Activated naive CD4-positive, alpha-beta T cell treated with anti-CD3 and anti-CD28 coated beads, Interleukin-2, amount 10 ng/mL, durations not matched to agents 7 days and 5 days (primary cell): ENCODE data around the gene FBXL17.

Experiments
- CTCF ChIA-PET: fragments of 350-600 bp; sonication (Branson Sonifier 250); formaldehyde crosslinking; loops from one replicate; lab custom pipeline; 2021; ENCODE audit warnings: antibody characterized with exemption; lab: Charles Lee
- DNase-seq: peaks from one replicate; pipeline ENCODE4 v3.0.0-alpha.2; 2020
- H3K27ac Mint-ChIP-seq: one replicate; pipeline ENCODE4 v1.8.0; 2021; ENCODE audit warnings: mild to moderate bottlenecking, moderate library complexity, mixed read lengths
- H3K27me3 Mint-ChIP-seq: one replicate; pipeline ENCODE4 v1.8.0; 2021; ENCODE audit warnings: mild to moderate bottlenecking, mixed read lengths
- H3K36me3 Mint-ChIP-seq: one replicate; pipeline ENCODE4 v1.8.0; 2021; ENCODE audit warnings: mixed read lengths
- H3K4me1 Mint-ChIP-seq: one replicate; pipeline ENCODE4 v1.8.0; 2021; ENCODE audit warnings: mixed read lengths
- H3K4me3 Mint-ChIP-seq: one replicate; pipeline ENCODE4 v1.8.0; 2021; ENCODE audit warnings: mild to moderate bottlenecking, moderate library complexity, mixed read lengths
- H3K9me3 Mint-ChIP-seq: one replicate; pipeline ENCODE4 v1.8.0; 2021; ENCODE audit warnings: mixed read lengths

Gene FBXL17

DNA sequence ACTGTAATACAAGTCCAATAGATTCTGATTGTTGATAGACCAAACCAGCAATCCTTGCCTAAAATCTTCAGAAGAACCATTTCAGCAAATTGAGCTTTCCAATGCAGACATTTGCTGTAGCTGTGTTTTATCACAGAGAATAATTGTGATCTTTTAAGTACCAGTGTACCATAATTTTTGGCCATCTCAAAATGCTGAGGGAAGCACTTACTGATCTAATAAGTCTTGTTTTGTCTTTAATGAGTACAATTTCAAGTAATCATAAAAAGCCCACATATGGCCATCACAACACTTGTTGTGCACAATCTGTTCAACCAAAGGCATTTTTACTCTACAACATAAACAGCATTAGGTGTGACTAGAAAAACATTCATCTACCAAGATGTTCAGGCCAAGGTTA, 159.9 kb downstream of the FBXL17 start:
- H3K27me3 Mint-ChIP-seq: no peaks in the 10 kb centered on the region
- no peak for DNase-seq
- no peak overlapping the region for H3K4me3 Mint-ChIP-seq
- CTCF ChIA-PET: no interaction called here
- H3K9me3 Mint-ChIP-seq: peaks cover 2% of the 10 kb centered on the region
- H3K27ac Mint-ChIP-seq: no peak overlapping the region
- H3K4me1 Mint-ChIP-seq: no peaks in the 10 kb centered on the region
- peaks cover 4% of the 10 kb centered on the region for H3K36me3 Mint-ChIP-seq

DNA sequence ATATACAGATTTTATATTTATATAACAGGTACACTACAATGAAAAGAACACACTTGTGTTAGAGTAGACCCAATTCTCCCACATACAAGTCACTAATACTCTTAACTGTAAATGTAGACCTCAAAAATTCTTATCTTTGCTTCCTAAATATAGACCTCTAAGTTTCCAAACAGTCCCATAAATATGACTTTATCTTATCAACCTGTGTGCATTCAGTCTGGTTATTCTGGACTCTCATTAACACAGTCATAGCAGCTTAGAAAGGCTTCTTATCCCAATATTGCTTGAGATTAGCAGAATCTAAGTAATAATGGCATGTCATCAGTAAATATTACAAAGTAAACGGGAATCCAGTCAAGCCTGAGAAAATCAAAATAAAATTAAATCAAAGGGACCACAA, 161.1 kb downstream of the FBXL17 start:
- Mint-ChIP-seq H3K4me3 (no peak overlapping the region), H3K4me1 (no peaks in the 10 kb centered on the region), H3K9me3 (peaks cover 4% of the 10 kb centered on the region), H3K27ac (no peak overlapping the region), H3K36me3 (peaks cover 6% of the 10 kb centered on the region), H3K27me3 (no peaks in the 10 kb centered on the region)
- CTCF ChIA-PET: no interaction called here
- no peak for DNase-seq

DNA sequence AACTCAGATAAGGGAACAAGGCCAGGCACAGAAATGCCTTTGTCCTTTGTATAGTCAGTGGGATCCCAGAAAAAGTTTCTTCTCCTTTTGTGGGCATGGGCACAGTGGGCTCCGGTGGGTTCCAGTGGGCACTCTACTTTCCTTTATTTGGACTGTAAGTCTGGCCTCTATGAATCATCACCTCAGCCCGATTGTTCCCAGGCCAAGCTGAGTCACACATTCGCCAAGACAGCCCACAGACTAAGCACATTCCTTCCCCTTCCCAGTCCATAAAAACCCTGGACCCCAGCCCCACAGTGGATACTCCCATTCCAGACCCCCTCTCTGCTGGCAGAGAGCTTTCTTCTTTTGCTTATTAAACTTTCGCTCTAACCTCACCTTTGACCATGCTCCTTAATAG, 165.0 kb downstream of the FBXL17 start:
- peaks cover 6% of the 10 kb centered on the region for H3K36me3 Mint-ChIP-seq
- H3K27ac Mint-ChIP-seq: no peak overlapping the region
- H3K4me1 Mint-ChIP-seq: no peaks in the 10 kb centered on the region
- CTCF ChIA-PET: no interaction called here
- peaks cover 4% of the 10 kb centered on the region for H3K9me3 Mint-ChIP-seq
- no peak for DNase-seq
- H3K27me3 Mint-ChIP-seq: no peaks in the 10 kb centered on the region
- H3K4me3 Mint-ChIP-seq: no peak overlapping the region

DNA sequence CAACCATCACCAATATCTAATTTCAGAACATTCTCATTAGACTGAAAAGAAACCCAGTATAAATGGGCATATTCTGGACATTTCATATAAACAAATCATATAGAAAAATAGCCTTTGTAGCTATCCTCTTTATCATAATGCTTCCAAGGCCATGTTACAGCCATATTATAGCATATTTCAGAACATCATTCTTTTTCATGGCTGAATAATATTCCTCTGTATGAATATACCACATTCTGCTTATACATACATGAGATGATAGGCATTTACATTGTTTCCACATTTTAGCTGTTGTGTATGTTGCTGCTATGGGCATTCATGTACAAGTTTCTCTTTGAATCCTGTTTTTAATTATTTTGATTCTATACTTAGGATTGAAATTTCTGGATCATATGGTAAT, 167.0 kb downstream of the FBXL17 start:
- H3K27me3 Mint-ChIP-seq: no peaks in the 10 kb centered on the region
- H3K9me3 Mint-ChIP-seq: peaks cover 1% of the 10 kb centered on the region
- no peaks in the 10 kb centered on the region for H3K4me1 Mint-ChIP-seq

GRCh38 chr5:108212775-108213346, 169.0 kb downstream of the FBXL17 start:
- Mint-ChIP-seq H3K4me1 (no peaks in the 10 kb centered on the region), H3K4me3 (no peak overlapping the region), H3K36me3 (peaks cover 2% of the 10 kb centered on the region), H3K27me3 (no peaks in the 10 kb centered on the region), H3K27ac (no peak overlapping the region), H3K9me3 (peaks cover 1% of the 10 kb centered on the region)
- DNase-seq: no peak
- CTCF ChIA-PET: no interaction called here

More for the DNA sequence above, 167.0 kb downstream of the FBXL17 start:
- H3K4me3 Mint-ChIP-seq: no peak overlapping the region
- H3K27ac Mint-ChIP-seq: no peak overlapping the region
- CTCF ChIA-PET: interaction anchor here (0.6 kb wide), 1 partner anchor 1281 kb away, joined by 3 read pairs; no protein-coding TSS in a partner anchor
- peaks cover 6% of the 10 kb centered on the region for H3K36me3 Mint-ChIP-seq
- DNase-seq: no peak

GRCh38 chr5:108206707-108207106, 175.2 kb downstream of the FBXL17 start:
- Mint-ChIP-seq H3K27me3 (no peaks in the 10 kb centered on the region), H3K4me3 (no peak overlapping the region), H3K27ac (no peak overlapping the region), H3K36me3 (no peaks in the 10 kb centered on the region), H3K9me3 (no peaks in the 10 kb centered on the region), H3K4me1 (no peaks in the 10 kb centered on the region)
- DNase-seq: no peak
- CTCF ChIA-PET: no interaction called here

DNA sequence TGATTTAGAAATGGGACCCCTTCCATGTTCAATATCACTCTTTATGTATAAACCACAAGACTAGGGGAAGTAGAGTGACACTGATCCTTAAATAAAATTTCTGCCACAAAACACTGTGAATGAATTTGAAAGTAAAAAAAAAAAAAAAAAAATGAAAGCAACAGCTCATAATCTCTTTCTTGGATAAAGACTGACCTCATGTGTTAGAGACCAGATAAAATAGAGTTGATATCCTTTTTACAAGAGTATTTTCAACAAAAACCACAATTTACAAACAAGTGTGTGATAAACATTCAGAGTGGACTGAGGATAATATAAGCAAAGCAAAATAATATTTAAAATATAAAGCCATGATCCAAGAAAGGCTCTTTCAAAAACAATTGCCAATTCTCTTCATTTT, 180.2 kb downstream of the FBXL17 start:
- H3K4me3 Mint-ChIP-seq: no peak overlapping the region
- CTCF ChIA-PET: no interaction called here
- no peaks in the 10 kb centered on the region for H3K27me3 Mint-ChIP-seq
- DNase-seq: no peak
- H3K27ac Mint-ChIP-seq: no peak overlapping the region
- no peaks in the 10 kb centered on the region for H3K36me3 Mint-ChIP-seq
- H3K9me3 Mint-ChIP-seq: no peaks in the 10 kb centered on the region
- no peaks in the 10 kb centered on the region for H3K4me1 Mint-ChIP-seq

DNA sequence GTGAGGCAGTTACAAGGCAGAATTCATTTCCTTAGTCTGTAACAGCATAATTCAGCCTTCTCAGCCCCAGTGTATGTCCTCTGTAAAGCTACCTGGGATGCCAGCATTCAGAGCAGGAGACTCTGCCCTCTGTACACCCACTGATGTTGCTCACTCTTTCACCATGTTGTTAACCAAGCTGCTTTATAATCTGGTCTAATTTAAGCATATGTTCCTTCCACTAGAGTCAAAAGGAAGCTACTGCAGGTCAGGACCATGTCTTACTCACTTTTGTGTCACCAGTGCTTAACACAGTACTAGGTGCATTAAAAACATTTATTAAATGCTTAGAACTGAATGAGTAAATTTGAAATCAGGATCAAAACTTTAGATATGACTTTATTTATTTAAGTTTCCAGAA, 185.6 kb downstream of the FBXL17 start:
- no peak overlapping the region for H3K4me3 Mint-ChIP-seq
- CTCF ChIA-PET: interaction anchor here (0.6 kb wide), 1 partner anchor 30 kb away, joined by 3 read pairs; no protein-coding TSS in a partner anchor
- no peaks in the 10 kb centered on the region for H3K4me1 Mint-ChIP-seq
- no peak for DNase-seq
- H3K9me3 Mint-ChIP-seq: no peaks in the 10 kb centered on the region
- H3K36me3 Mint-ChIP-seq: no peaks in the 10 kb centered on the region
- no peaks in the 10 kb centered on the region for H3K27me3 Mint-ChIP-seq
- H3K27ac Mint-ChIP-seq: no peak overlapping the region

GRCh38 chr5:108193021-108193795, 188.7 kb downstream of the FBXL17 start:
- DNase-seq: no peak
- CTCF ChIA-PET: no interaction called here
- H3K27me3 Mint-ChIP-seq: no peaks in the 10 kb centered on the region

GRCh38 chr5:108184940-108185339, 197.0 kb downstream of the FBXL17 start:
- CTCF ChIA-PET: interaction anchor here (0.9 kb wide), 1 partner anchor 18 kb away, joined by 3 read pairs; no protein-coding TSS in a partner anchor
- no peaks in the 10 kb centered on the region for H3K27me3 Mint-ChIP-seq
- H3K4me1 Mint-ChIP-seq: peaks cover 2% of the 10 kb centered on the region

More at GRCh38 chr5:108193021-108193795, 188.7 kb downstream of the FBXL17 start:
- Mint-ChIP-seq H3K4me3 (no peak overlapping the region), H3K27ac (no peak overlapping the region), H3K36me3 (no peaks in the 10 kb centered on the region), H3K4me1 (no peaks in the 10 kb centered on the region), H3K9me3 (no peaks in the 10 kb centered on the region)

GRCh38 chr5:108181975-108182374, 199.9 kb downstream of the FBXL17 start:
- DNase-seq: no peak
- CTCF ChIA-PET: no interaction called here
- no peak overlapping the region for H3K27ac Mint-ChIP-seq
- H3K4me1 Mint-ChIP-seq: peaks cover 2% of the 10 kb centered on the region
- H3K9me3 Mint-ChIP-seq: no peaks in the 10 kb centered on the region
- peaks cover 6% of the 10 kb centered on the region for H3K36me3 Mint-ChIP-seq
- no peaks in the 10 kb centered on the region for H3K27me3 Mint-ChIP-seq
- no peak overlapping the region for H3K4me3 Mint-ChIP-seq

More at GRCh38 chr5:108184940-108185339, 197.0 kb downstream of the FBXL17 start:
- Mint-ChIP-seq H3K4me3 (no peak overlapping the region), H3K9me3 (no peaks in the 10 kb centered on the region), H3K27ac (no peak overlapping the region), H3K36me3 (peaks cover 6% of the 10 kb centered on the region)
- no peak for DNase-seq

GRCh38 chr5:108174286-108174685, 207.6 kb downstream of the FBXL17 start:
- CTCF ChIA-PET: no interaction called here
- no peak for DNase-seq
- no peak overlapping the region for H3K4me3 Mint-ChIP-seq
- H3K27me3 Mint-ChIP-seq: no peaks in the 10 kb centered on the region
- H3K9me3 Mint-ChIP-seq: no peaks in the 10 kb centered on the region
- H3K27ac Mint-ChIP-seq: no peak overlapping the region
- no peaks in the 10 kb centered on the region for H3K36me3 Mint-ChIP-seq
- no peaks in the 10 kb centered on the region for H3K4me1 Mint-ChIP-seq

DNA sequence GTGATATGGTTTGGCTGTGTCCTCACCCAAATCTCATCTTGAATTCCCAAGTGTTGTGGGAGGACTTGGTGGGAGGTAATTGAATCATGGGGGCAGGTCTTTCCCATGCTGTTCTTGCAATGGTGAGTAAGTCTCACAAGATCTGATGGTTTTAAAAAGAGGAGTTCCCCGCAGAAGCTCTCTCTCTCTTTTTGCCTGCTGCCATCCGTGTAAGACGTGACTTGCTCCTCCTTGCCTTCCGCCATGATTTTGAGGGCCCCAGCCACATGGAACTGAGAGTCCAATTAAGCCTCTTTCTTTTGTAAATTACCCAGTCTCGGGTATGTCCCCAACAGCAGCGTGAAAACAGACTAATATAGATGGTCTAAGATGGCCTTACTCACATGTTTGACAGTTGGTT, 210.1 kb downstream of the FBXL17 start:
- Mint-ChIP-seq H3K9me3 (no peaks in the 10 kb centered on the region), H3K4me3 (no peak overlapping the region), H3K27me3 (no peaks in the 10 kb centered on the region), H3K36me3 (no peaks in the 10 kb centered on the region), H3K27ac (no peak overlapping the region), H3K4me1 (no peaks in the 10 kb centered on the region)
- DNase-seq: no peak
- CTCF ChIA-PET: no interaction called here

- H3K4me1 Mint-ChIP-seq: no peaks in the 10 kb centered on the region
- no peaks in the 10 kb centered on the region for H3K9me3 Mint-ChIP-seq
- H3K4me3 Mint-ChIP-seq: no peak overlapping the region
- DNase-seq: no peak
- H3K27me3 Mint-ChIP-seq: no peaks in the 10 kb centered on the region
- H3K36me3 Mint-ChIP-seq: no peaks in the 10 kb centered on the region
- CTCF ChIA-PET: no interaction called here
- H3K27ac Mint-ChIP-seq: no peak overlapping the region
Observed at GRCh38 chr5:108168915-108169314, 213.0 kb downstream of the FBXL17 start.

- no peak for DNase-seq
- Mint-ChIP-seq H3K36me3 (no peaks in the 10 kb centered on the region), H3K27me3 (no peaks in the 10 kb centered on the region), H3K4me1 (no peaks in the 10 kb centered on the region), H3K4me3 (no peak overlapping the region), H3K27ac (no peak overlapping the region), H3K9me3 (no peaks in the 10 kb centered on the region)
- CTCF ChIA-PET: interaction anchor here (1.6 kb wide), 1 partner anchor 17 kb away, joined by 3 read pairs; no protein-coding TSS in a partner anchor
Observed at GRCh38 chr5:108167174-108167573, 214.7 kb downstream of the FBXL17 start.
